22Rv1 (cell line): Measurements from ENCODE around the gene CRYGB.
A peak's percentile ranks its signal among the peaks of the same experiment; 100 is the strongest.
"Not testable (repeated sequence)": the region's sequence is repeated elsewhere in the genome, so short reads cannot be mapped to it uniquely, and the experiment has no call there.

Experiments used
- H3K27ac ChIP-seq: fragments of 450-650 bp; 2 replicates; pipeline ENCODE4 v1.5.1; 2017
- ZFX ChIP-seq: fragments of 450-650 bp; IDR thresholded peaks from 2 replicates; pipeline ENCODE4 v1.6.1; 2017; ENCODE audit warnings: antibody characterized with exemption, borderline replicate concordance
- TF ChIP-seq, protein P1 (sequence below): fragments of 450-650 bp; IDR thresholded peaks from 2 replicates; pipeline ENCODE4 v1.5.1; 2017; ENCODE audit warnings: mild to moderate bottlenecking

The CRYGB gene

DNA sequence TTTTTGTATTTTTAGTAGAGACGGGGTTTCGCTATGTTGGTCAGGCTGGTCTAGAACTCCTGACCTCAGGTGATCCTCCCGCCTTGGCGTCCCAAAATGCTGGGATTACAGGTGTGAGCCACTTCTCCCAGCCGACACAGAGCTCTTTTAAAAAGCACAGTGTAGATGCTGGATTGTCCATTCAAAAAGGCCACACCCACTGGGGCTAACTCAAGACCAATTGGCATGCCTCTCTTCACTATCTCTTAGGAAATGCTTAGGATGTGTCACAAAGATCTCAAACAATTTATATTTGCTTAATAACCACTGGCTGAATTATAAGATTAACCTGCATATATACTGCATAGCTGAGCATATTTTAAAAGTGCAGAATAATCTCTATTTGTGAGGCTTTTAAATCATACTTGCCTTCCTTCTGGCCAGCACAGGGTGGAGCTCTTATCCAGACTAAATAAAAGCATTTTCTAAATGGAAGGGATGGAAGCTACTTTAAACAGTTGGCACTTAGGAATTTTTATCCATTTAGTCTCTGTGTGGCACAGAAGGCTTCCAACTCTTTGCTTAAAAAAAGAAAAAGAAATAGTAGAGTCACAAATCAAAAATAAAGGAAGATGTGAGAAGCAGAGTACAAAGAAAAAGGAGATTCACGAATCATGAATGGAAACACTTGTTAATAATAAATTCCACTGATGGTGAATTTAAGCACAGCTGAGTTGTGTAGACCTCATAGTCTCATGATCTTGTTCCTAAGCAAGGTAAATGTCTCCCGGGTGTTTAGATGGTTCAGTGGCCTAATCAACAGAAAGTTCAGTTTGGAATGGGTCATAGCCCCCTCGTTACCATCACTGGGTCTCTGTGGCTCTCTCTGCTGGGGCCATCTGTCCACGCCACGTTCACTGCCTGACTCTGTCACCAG lies 44.0 kb downstream of the CRYGB start:
- TF ChIP-seq ZFX = no peak
- TF ChIP-seq, protein P1, sequence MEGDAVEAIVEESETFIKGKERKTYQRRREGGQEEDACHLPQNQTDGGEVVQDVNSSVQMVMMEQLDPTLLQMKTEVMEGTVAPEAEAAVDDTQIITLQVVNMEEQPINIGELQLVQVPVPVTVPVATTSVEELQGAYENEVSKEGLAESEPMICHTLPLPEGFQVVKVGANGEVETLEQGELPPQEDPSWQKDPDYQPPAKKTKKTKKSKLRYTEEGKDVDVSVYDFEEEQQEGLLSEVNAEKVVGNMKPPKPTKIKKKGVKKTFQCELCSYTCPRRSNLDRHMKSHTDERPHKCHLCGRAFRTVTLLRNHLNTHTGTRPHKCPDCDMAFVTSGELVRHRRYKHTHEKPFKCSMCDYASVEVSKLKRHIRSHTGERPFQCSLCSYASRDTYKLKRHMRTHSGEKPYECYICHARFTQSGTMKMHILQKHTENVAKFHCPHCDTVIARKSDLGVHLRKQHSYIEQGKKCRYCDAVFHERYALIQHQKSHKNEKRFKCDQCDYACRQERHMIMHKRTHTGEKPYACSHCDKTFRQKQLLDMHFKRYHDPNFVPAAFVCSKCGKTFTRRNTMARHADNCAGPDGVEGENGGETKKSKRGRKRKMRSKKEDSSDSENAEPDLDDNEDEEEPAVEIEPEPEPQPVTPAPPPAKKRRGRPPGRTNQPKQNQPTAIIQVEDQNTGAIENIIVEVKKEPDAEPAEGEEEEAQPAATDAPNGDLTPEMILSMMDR = peak; percentile 70
- no peak overlapping the region for H3K27ac ChIP-seq

DNA sequence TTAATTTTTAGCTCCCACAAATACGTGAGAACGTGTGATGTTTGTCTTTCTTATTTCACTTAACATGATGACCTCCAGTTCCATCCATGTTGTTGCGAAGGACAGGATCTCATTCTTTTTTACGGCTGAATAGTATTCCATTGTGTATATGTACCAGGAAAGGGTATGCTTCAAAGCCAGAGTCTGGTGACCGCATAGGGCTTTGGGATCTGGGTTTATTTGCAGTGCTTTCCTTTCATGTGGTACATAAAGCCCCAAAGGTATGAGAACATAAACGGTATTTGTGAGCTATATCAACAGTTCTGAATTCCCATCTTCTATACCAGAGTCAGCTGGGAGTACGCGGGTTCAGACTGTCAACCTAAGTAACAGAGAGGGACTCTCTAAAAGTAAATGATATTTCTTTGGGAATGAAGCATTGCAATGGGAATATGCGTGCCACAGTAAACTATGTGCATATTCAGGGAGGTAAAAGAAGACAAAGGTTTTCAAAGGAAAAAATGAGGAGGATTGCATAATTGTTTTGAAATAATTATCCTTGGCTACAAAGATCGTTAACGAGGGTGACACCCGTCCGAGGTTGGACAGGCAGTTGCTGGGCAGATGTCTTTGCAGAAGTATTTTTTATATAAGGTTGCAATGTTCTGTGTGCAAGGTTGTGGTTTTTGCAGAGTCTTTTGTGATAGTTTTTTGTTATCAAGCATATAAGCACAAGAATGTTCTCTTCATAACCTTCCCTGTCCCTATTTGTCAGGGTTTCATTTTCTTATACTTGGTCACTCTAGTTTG lies 46.1 kb downstream of the CRYGB start:
- TF ChIP-seq, protein P1 = no peak
- no peak for TF ChIP-seq ZFX
- no peak overlapping the region for H3K27ac ChIP-seq

DNA sequence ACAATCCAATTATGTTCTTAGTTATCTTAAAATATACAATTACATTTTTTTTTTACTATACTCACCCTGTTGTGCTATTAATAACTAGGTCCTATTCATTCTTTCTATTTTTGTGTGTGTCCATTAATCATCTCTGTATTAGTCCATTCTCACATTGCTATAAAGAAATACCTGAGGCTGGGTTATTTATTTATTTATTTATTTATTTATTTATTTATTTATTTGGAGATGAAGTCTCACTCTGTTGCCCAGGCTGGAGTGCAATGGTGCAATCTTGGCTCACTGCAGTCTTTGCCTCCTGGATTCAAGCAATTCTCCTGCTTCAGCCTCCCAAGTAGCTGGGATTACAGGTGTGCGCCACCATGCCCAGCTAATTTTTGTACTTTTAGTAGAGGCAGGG lies 47.3 kb downstream of the CRYGB start:
- H3K27ac ChIP-seq = not testable (repeated sequence)

DNA sequence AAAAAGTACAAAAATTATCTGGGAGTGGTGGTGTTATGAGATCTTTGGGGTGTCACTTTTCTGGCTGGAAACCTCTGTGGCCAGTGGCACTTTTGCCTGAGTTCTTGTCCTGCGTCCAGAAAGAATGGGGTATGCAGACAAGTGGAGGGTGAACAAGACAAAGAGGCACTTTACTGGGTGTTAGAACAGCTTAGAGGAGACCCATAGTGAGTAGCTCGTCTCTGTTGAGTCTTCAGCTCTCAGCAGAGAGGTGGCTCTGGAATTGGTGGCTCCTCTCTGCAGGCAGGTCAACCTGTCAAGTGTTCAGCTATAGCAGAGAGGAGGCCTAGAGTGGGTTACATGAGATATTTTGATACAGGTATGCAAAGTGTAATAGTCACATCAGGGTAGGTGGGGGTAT lies 47.7 kb downstream of the CRYGB start:
- TF ChIP-seq, protein P1 = no peak
- TF ChIP-seq ZFX = no peak
- H3K27ac ChIP-seq = no peak overlapping the region

DNA sequence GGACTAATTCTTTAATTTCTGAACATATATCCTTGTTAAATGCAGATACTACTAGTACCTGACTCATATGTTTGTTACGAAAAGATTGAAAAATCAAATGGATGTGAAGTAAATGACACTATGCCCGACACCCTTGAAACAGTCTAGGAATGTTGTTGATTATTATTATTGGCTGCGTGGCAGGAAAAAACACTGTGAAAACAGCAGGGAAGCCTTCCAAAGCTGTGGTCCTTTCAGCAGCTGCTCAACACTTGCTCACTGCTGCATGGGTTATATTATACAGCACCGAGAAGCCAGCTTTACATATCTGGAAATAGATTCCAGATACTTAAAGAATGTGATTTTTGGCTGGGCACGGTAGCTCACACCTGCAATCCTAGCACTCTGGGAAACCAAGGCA lies 48.2 kb downstream of the CRYGB start:
- no peak overlapping the region for H3K27ac ChIP-seq
- TF ChIP-seq, protein P1 = no peak
- no peak for TF ChIP-seq ZFX

DNA sequence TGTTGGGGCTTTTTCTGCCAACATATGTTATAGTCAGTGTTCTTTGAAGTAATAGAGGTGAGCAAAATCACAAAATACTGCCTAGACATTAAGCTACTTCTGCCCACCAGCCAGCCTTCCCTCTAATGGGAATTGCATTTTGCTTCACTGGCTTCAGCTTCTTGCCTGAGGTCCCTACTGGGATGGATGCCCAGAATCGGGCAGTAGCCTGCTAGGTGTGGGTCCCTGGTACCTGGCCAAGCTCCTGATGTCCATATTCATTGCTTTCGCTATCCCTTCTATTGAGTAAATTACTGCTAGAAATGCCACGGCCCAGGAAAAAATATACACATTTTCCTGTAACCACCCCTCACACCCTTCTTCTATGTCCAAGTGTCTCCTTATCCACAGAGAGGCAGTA lies 48.6 kb downstream of the CRYGB start:
- H3K27ac ChIP-seq = no peak overlapping the region
- TF ChIP-seq, protein P1 = no peak
- no peak for TF ChIP-seq ZFX

DNA sequence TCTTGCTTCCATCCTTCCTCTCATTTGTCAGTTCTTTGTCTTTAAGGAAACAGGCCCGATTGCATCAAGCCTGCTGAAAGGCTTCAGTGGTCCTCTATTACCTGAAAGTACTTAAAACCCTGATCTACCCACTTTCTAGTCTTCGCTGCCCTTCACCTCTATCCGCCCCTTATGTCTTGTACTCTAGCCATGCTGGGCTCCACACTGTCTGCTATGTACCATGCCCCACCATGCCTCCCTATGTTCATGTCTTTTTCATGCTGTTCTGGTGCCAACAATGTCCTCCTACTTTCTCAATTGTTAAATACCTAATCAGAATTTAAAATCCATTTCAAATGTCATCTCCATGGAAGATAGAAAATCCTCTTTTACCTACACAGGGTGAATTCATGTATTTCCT lies 49.9 kb downstream of the CRYGB start:
- no peak overlapping the region for H3K27ac ChIP-seq
- no peak for TF ChIP-seq ZFX
- TF ChIP-seq, protein P1 = no peak
